GM18507 (cell line): ENCODE results near the gene GAB1.

Experiments used
- DNase-seq: peaks from one replicate; pipeline ENCODE4 v3.0.0; 2011; ENCODE audit warnings: low read depth; ENCODE audit not compliant: insufficient read length; ENCODE audit errors: extremely low spot score
- FAIRE-seq: peaks from 2 replicates; lab custom pipeline; 2011; peaks lifted over from hg19 to GRCh38; lab: Jason Lieb, UNC

Gene GAB1

GRCh38 chr4:143355540-143356217 is 19.0 kb downstream of the GAB1 start:
- DNase-seq (no peak), FAIRE-seq (peak; percentile 12)

GRCh38 chr4:143356493-143356892 is 19.8 kb downstream of the GAB1 start:
- no peak for FAIRE-seq
- DNase-seq = no peak

- FAIRE-seq = peak; percentile 26
Measured at GRCh38 chr4:143357161-143357845, 20.6 kb downstream of the GAB1 start.

GRCh38 chr4:143358419-143358818 is 21.7 kb downstream of the GAB1 start:
- FAIRE-seq (no peak), DNase-seq (no peak)

More at GRCh38 chr4:143357161-143357845, 20.6 kb downstream of the GAB1 start:
- no peak for DNase-seq

- peak; percentile 96 for FAIRE-seq
- DNase-seq = no peak
Measured at GRCh38 chr4:143358923-143359643, 22.4 kb downstream of the GAB1 start.

- FAIRE-seq = no peak
- no peak for DNase-seq
Measured at GRCh38 chr4:143359644-143360193, 23.0 kb downstream of the GAB1 start.

- DNase-seq (no peak), FAIRE-seq (no peak)
Measured at GRCh38 chr4:143360838-143361625, 24.4 kb downstream of the GAB1 start.

- peak; percentile 49 for FAIRE-seq
- DNase-seq = no peak
Measured at GRCh38 chr4:143362349-143363046, 25.8 kb downstream of the GAB1 start.

GRCh38 chr4:143363332-143363731 is 26.7 kb downstream of the GAB1 start:
- DNase-seq = no peak
- no peak for FAIRE-seq

GRCh38 chr4:143364063-143364462 is 27.4 kb downstream of the GAB1 start:
- no peak for FAIRE-seq
- DNase-seq = no peak

GRCh38 chr4:143367863-143368262 is 31.2 kb downstream of the GAB1 start:
- DNase-seq (no peak), FAIRE-seq (no peak)

- FAIRE-seq = no peak
- DNase-seq = no peak
Measured at GRCh38 chr4:143369552-143369951, 32.9 kb downstream of the GAB1 start.

GRCh38 chr4:143372093-143372915 is 35.6 kb downstream of the GAB1 start:
- FAIRE-seq = peak; percentile 84
- no peak for DNase-seq

GRCh38 chr4:143374255-143374654 is 37.6 kb downstream of the GAB1 start:
- FAIRE-seq = no peak
- no peak for DNase-seq

GRCh38 chr4:143374771-143375170 is 38.1 kb downstream of the GAB1 start:
- no peak for FAIRE-seq

GRCh38 chr4:143375326-143376073 is 38.8 kb downstream of the GAB1 start:
- DNase-seq (no peak), FAIRE-seq (peak; percentile 91)

More at GRCh38 chr4:143374771-143375170, 38.1 kb downstream of the GAB1 start:
- DNase-seq = no peak

GRCh38 chr4:143377611-143378099 is 41.0 kb downstream of the GAB1 start:
- no peak for DNase-seq
- peak; percentile 91 for FAIRE-seq
